Activated B cell treated with CpG ODN at 0.5 μM for 24 hours (primary cell): ENCODE measurements around the gene DAP. TPM values are rescaled to one million over a fixed set of nuclear protein-coding genes. Genes with fewer than 3 reads are reported as not detected.

Experiments used
- ATAC-seq: fragments of 200-7000 bp; cut with Tn5 transposase; one replicate; pipeline ENCODE4 v1.10.0; 2021; ENCODE audit warnings: low read depth, mild to moderate bottlenecking, moderate library complexity
- CTCF ChIA-PET: fragments of 350-600 bp; sonication (Branson Sonifier 250); formaldehyde crosslinking; loops from one replicate; lab custom pipeline; 2021; ENCODE audit warnings: antibody characterized with exemption; lab: Charles Lee
- POLR2A ChIA-PET: fragments of 350-600 bp; sonication (Branson Sonifier 250); formaldehyde crosslinking; loops from one replicate; lab custom pipeline; 2021; ENCODE audit warnings: antibody characterized with exemption; lab: Charles Lee
- DNase-seq: peaks from one replicate; pipeline ENCODE4 v3.0.0; 2022
- H3K27ac Mint-ChIP-seq: one replicate; pipeline ENCODE4 v1.8.0; 2020; ENCODE audit warnings: mixed read lengths
- H3K27me3 Mint-ChIP-seq: one replicate; pipeline ENCODE4 v1.8.0; 2021; ENCODE audit warnings: mixed read lengths
- H3K36me3 Mint-ChIP-seq: one replicate; pipeline ENCODE4 v1.8.0; 2021; ENCODE audit warnings: low read depth, mixed read lengths
- H3K4me1 Mint-ChIP-seq: one replicate; pipeline ENCODE4 v1.8.0; 2021; ENCODE audit warnings: mixed read lengths
- H3K4me3 Mint-ChIP-seq: one replicate; pipeline ENCODE4 v1.8.0; 2020; ENCODE audit warnings: mild to moderate bottlenecking, mixed read lengths
- H3K9me3 Mint-ChIP-seq: one replicate; pipeline ENCODE4 v1.8.0; 2020; ENCODE audit warnings: mixed read lengths
- CTCF ChIP-seq: fragments of 200-600 bp; IDR thresholded peaks from one replicate; pipeline ENCODE4 v1.8.0; 2022; ENCODE audit warnings: antibody characterized with exemption, mild to moderate bottlenecking
- intact Hi-C: fragments of 100-400 bp; cut with micrococcal nuclease; formaldehyde crosslinking; loops from one replicate; pipeline ENCODE4 v1.15.1; 2024
- total RNA-seq: library from RNA; stranded (reverse); gene quantifications from 2 replicates; pipeline ENCODE4 v1.2.3, GENCODE V29; 2022

Gene DAP
- total RNA-seq, 1 donor from 2014 or later: 51.3 TPM

DNA sequence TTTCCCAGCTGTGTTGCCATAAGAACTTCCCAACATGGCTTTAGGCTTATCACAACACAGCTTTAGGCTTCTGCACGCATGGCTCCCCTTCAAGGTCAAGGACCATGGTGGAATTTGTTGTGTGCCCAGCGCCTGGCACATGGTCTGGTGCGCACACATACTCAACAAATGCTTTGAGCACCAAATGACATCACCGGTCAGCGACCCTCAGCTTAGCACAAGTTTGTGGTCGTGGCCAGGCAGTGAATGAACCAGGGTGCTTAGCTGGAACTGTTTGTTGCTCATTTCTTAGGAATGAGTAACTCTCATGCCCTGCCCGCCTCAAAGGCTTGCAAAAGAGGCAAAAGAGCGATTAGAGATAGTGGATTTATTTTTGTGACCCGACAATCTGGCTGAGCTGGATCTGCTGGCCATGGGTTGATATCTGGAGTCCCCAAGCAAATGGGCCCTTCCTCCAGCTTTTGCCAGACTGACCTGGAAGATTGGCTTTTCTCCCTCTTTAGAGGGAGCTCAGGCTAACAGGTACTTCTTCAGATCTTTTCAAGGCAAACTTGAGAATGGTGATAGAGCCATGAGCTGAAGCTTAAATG, 58.9 kb downstream of the DAP start:
- Mint-ChIP-seq H3K4me1 (peaks cover 58% of the 10 kb centered on the region), H3K36me3 (peaks cover 7% of the 10 kb centered on the region), H3K4me3 (no peak overlapping the region), H3K9me3 (no peaks in the 10 kb centered on the region), H3K27me3 (no peaks in the 10 kb centered on the region), H3K27ac (no peak overlapping the region)
- intact Hi-C loops: loop anchor here (5.0 kb wide), 1 partner anchor 140 kb away; the partner anchor contains the start of gene ANKRD33B
- ChIA-PET POLR2A (interaction anchor here (0.6 kb wide), 1 partner anchor 138 kb away, joined by 4 read pairs; no protein-coding TSS in a partner anchor), CTCF (interaction anchor here (1.0 to 2.1 kb wide), 11 partner anchors 13 to 254 kb away, joined by 3 to 8 read pairs (median 4); no protein-coding TSS in a partner anchor)
- no peak for ATAC-seq
- TF ChIP-seq CTCF: no peak
- DNase-seq: no peak

DNA sequence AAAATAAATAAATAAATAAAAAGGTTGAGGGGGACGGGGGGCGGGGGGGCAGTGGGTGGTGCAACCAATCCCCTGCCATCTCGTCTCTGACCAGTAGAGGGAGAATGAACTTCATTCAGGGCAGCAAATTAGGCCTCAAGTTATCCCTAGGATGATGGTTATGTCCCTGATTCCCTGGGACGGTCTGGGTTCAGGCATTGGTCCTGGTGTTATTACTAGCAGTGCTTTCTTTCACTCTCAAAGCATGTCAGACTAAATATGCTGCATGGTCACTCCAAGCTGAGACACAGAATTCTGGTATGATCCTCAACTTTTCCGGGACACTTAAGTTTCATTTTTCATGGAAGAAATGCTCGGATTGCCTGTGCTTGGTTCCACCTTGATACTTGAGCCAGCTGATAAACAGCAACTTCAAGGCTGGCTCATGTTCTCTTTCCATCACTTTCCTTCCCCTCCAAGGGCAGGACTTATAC, 59.4 kb downstream of the DAP start:
- TF ChIP-seq CTCF: no peak
- H3K4me3 Mint-ChIP-seq: no peak overlapping the region
- ATAC-seq (peak; percentile 26), DNase-seq (no peak)
- H3K36me3 Mint-ChIP-seq: peaks cover 7% of the 10 kb centered on the region
- ChIA-PET POLR2A (interaction anchor here (0.6 kb wide), 2 partner anchors 137 to 275 kb away, joined by 3 to 4 read pairs; no protein-coding TSS in a partner anchor), CTCF (interaction anchor here (1.0 to 2.1 kb wide), 10 partner anchors 12 to 251 kb away, joined by 3 to 8 read pairs (median 4); no protein-coding TSS in a partner anchor)
- no peaks in the 10 kb centered on the region for H3K9me3 Mint-ChIP-seq
- intact Hi-C loops: loop anchor here (2.0 to 5.0 kb wide), 3 partner anchors 15 to 139 kb away; partner anchors contain the start of gene ANKRD33B
- H3K4me1 Mint-ChIP-seq: peaks cover 58% of the 10 kb centered on the region
- H3K27me3 Mint-ChIP-seq: no peaks in the 10 kb centered on the region
- no peak overlapping the region for H3K27ac Mint-ChIP-seq

DNA sequence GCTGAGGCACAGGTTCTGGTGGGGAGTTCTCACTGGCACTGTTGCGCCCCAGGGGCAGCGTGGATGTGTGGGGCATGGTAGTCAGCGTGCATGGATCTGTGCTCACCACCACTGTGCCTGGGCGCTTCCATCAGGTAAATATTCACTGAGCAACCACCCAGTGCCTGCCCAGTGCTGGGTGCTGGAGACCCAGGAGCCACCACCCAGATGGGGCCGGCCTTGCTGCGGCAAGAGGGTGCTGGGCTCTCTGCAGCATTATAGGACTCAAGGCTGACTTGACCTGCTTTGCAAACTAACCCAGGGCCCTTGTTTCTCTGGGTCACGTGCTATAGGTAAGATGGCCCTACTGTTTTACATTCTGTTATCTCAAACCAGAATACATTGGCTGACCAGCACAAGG, 60.5 kb downstream of the DAP start:
- Mint-ChIP-seq H3K4me1 (peaks cover 58% of the 10 kb centered on the region), H3K9me3 (no peaks in the 10 kb centered on the region), H3K27ac (peak overlapping the region; percentile 85), H3K4me3 (peak overlapping the region; percentile 29), H3K27me3 (no peaks in the 10 kb centered on the region), H3K36me3 (peaks cover 7% of the 10 kb centered on the region)
- ATAC-seq (peak; percentile 5), DNase-seq (no peak)
- intact Hi-C loops: loop anchor here (1.0 to 5.0 kb wide), 4 partner anchors 14 to 138 kb away; partner anchors contain the start of genes ANKRD33B and DAP
- ChIA-PET POLR2A (no interaction called here), CTCF (interaction anchor here (0.9 to 1.7 kb wide), 2 partner anchors 14 to 248 kb away, joined by 3 to 4 read pairs; no protein-coding TSS in a partner anchor)
- TF ChIP-seq CTCF: no peak

DNA sequence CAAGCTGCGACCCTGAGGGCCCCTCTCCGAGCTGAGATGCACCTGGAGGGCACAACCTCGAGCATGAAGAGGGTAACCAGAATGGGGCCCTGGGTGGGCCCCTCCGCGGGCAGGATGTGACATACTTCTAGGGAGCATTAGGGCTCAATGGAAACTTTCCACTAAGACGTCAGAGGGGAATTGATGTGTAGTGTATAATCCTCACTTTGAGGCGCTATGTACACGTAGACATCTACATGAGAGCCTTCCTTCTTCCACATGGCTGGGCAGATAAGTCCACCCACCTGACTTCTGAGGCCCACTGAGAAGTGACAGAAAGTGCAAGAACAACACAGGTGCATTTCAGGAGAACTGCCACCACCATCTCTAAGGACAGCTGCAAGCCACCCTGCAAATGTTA, 61.0 kb downstream of the DAP start:
- Mint-ChIP-seq H3K4me1 (peaks cover 58% of the 10 kb centered on the region), H3K4me3 (peak overlapping the region; percentile 29), H3K27me3 (no peaks in the 10 kb centered on the region), H3K9me3 (no peaks in the 10 kb centered on the region), H3K27ac (peak overlapping the region; percentile 85), H3K36me3 (peaks cover 7% of the 10 kb centered on the region)
- POLR2A ChIA-PET: interaction anchor here (0.7 to 1.0 kb wide), 2 partner anchors 33 to 61 kb away, joined by 4 read pairs; partner anchors contain the start of gene DAP
- CTCF ChIA-PET: interaction anchor here (1.7 kb wide), 1 partner anchor 14 kb away, joined by 4 read pairs; no protein-coding TSS in a partner anchor
- DNase-seq (no peak), ATAC-seq (peak; percentile 83)
- intact Hi-C loops: loop anchor here (1.0 to 5.0 kb wide), 4 partner anchors 13 to 138 kb away; partner anchors contain the start of genes ANKRD33B and DAP
- TF ChIP-seq CTCF: no peak
